SKM-1 (cell line): ENCODE data around the gene PHF14.
"Not testable (repeated sequence)": the region's sequence is repeated elsewhere in the genome, so short reads cannot be mapped to it uniquely, and the experiment has no call there.

ENCODE experiments used
- DNase-seq: peaks from one replicate; lab custom pipeline; 2025; ENCODE audit not compliant: unreplicated experiment; lab: John Stamatoyannopoulos, UW

Gene PHF14

GRCh38 chr7:10981317-10981716 lies 7.6 kb downstream of the PHF14 start:
- DNase-seq = no peak

GRCh38 chr7:10990748-10991147 lies 17.1 kb downstream of the PHF14 start:
- not testable (repeated sequence) for DNase-seq

- not testable (repeated sequence) for DNase-seq
Observed at GRCh38 chr7:10995482-10996166, 22.0 kb downstream of the PHF14 start.

- no peak for DNase-seq
Observed at GRCh38 chr7:10998996-10999757, 25.5 kb downstream of the PHF14 start.

GRCh38 chr7:11005202-11005601 lies 31.5 kb downstream of the PHF14 start:
- DNase-seq = no peak

GRCh38 chr7:11006291-11006690 lies 32.6 kb downstream of the PHF14 start:
- DNase-seq = no peak

GRCh38 chr7:11009631-11010030 lies 36.0 kb downstream of the PHF14 start:
- no peak for DNase-seq

- no peak for DNase-seq
Observed at GRCh38 chr7:11021468-11021867, 47.8 kb downstream of the PHF14 start.

- no peak for DNase-seq
Observed at GRCh38 chr7:11026452-11027359, 53.0 kb downstream of the PHF14 start.

GRCh38 chr7:11035661-11036060 lies 62.0 kb downstream of the PHF14 start:
- no peak for DNase-seq

GRCh38 chr7:11039974-11040373 lies 66.3 kb downstream of the PHF14 start:
- DNase-seq = no peak

GRCh38 chr7:11054033-11054432 lies 80.4 kb downstream of the PHF14 start:
- no peak for DNase-seq

GRCh38 chr7:11060893-11061292 lies 87.2 kb downstream of the PHF14 start:
- DNase-seq = no peak

GRCh38 chr7:11062110-11062509 lies 88.4 kb downstream of the PHF14 start:
- no peak for DNase-seq

GRCh38 chr7:11069591-11069990 lies 95.9 kb downstream of the PHF14 start:
- DNase-seq = no peak

GRCh38 chr7:11077816-11078215 lies 104.1 kb downstream of the PHF14 start:
- DNase-seq = no peak

- DNase-seq = no peak
Observed at GRCh38 chr7:11078247-11078834, 104.7 kb downstream of the PHF14 start.

- no peak for DNase-seq
Observed at GRCh38 chr7:11079907-11080306, 106.2 kb downstream of the PHF14 start.

GRCh38 chr7:11082121-11082520 lies 108.4 kb downstream of the PHF14 start:
- no peak for DNase-seq

GRCh38 chr7:11082552-11083213 lies 109.0 kb downstream of the PHF14 start:
- no peak for DNase-seq

- no peak for DNase-seq
Observed at GRCh38 chr7:11083214-11083568, 109.5 kb downstream of the PHF14 start.
